ENCODE measurements around the gene GRID1.
A peak's percentile ranks its signal among the peaks of the same experiment; 100 is the strongest.

The GRID1 gene

DNA sequence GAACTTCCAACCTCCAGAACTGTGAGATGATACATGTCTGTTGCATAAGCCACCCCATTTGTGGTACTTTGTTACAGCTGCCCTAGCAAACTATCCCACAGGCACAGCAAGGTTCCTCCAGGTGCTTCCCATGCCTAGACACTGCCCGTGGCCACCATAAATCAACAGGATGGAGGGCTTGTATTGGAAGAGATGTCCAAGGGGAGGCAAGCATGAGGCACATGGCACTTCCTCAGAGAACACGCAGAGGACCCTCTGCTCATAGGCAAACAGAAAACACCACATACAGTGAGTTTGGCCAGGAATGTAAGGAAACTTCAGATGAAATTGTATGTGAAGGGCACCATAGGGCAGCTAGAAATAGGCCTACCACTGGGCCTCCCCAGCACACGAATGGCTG is 291.1 kb downstream of the GRID1 start:
- DNase-seq = no peak

DNA sequence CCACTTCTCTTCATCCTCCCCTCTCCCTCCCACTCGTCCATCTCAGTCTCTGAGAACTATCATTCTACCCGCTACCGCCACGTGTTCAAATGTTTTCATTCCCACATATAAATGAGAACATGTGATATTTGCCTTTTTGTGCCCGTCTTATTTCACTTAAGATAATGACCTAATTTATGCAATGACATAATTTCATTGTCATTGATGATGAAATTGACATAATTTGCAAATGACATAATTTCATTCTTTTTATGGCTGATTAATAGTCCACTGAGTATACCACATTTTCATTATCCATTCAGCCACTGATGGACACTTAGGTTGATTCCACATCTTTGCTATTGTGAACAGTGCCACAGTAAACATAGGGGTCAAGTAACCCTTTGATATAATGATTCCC is 292.3 kb downstream of the GRID1 start:
- no peak for DNase-seq

DNA sequence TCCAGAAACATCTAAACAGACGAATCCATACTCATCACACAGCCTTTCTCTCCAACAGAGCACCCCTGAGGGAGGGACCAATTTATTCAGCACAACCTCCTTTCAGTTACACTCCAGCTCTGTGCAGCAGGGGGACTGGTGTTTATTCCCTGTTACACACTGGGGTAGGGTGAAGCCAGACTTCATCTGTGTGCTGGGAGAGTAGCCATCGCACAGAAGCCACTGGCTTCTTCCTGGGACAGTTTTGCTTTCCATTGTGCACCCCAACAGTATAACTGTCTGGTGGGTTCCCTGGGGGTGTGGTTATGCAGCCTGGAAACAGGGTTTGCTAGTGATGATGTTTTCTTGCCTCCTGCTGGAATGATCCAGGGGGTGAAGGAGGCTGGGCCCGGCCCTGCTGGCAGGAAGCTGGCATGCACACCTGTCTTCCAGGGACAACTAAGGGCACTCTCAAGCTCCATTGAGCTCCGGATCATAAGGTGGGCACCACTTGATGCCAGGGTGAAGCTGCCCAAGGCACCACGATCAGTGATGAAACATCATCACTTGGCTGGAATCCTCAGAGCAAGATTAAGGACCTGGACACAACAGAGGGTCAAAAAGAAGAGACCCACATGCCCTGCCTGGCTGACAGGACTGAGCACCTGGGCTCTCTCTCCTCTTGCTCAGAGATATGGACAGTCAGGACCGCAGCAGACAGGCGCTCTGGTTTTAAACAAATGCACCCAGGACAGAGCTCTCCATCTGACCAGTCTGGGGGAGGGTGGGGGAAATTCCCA is 293.2 kb downstream of the GRID1 start:
- peak; percentile 9 for DNase-seq

DNA sequence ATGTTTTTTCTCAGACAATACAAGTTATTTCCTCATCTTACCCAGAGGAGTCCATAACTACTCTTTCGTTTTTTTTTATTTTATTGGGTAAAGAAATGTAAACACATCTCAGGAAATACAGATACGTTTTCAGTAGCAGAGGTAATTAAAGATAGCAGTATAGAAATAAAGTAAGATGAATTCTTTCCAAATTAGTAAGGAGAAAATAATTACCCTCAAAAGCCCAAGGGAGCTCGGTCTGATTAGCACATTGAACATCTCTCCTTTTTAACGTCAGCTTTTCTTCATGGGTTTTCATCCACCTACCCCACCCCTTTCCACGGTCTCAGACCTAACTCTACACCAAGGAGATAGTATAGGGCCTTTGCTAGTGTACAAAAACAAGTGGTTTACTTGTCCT is 294.2 kb downstream of the GRID1 start:
- no peak for DNase-seq

DNA sequence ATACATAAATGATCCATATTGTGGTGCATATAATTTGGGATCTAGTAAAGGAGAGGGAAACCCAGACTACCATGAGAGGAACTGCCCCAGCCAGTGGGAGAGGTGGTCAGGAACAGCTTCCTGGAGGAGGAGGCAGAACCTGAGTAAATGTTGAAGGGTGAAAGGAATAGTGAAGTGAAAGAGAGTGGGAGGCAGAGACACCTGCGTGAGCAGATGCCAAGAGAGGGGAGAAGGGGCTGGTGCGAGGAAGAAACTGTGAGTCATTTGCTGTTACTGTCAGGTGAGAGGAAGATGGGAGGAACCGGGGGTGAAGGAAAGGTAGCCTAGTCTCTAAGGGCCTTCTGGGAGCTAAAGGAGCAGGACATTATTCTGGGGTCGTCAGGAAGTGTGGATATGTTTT is 294.8 kb downstream of the GRID1 start:
- no peak for DNase-seq

DNA sequence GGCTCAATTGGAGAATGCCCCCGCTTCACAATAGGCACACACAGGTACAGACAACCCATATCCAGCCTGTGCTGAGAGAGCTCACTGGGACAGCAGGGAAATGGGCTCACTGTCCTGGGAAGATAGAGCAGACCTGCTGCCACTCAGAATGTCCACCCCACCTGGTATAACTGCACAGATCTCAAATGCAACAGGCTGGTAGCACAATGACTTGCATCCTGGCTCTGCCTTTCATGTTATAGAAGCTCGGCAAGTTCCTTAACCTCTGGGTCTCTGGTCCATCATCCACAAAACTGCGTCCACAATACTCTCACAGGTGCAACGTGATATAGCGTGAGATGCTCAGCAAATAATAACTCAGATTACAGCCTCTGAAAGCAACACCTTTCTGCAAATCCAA is 295.4 kb downstream of the GRID1 start:
- DNase-seq = no peak

DNA sequence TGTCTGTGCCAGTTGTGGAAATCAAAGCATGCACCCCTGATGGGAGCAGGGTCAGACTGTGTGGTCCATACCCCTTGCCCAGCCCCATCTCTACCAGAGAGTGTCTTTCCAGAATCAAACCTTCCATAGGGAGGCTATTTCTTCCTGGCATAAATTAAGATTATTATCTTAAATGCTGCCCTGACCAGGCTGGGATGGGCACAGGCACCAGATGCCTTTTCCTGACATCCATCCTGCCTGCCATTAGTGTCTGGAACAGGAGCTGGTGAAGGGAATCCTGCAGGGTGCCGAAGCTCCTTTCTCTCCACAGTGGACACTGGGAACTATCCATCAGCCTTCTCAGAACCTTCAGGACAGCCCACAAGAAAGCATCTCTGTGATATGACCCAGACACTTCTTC is 296.3 kb downstream of the GRID1 start:
- DNase-seq = no peak

DNA sequence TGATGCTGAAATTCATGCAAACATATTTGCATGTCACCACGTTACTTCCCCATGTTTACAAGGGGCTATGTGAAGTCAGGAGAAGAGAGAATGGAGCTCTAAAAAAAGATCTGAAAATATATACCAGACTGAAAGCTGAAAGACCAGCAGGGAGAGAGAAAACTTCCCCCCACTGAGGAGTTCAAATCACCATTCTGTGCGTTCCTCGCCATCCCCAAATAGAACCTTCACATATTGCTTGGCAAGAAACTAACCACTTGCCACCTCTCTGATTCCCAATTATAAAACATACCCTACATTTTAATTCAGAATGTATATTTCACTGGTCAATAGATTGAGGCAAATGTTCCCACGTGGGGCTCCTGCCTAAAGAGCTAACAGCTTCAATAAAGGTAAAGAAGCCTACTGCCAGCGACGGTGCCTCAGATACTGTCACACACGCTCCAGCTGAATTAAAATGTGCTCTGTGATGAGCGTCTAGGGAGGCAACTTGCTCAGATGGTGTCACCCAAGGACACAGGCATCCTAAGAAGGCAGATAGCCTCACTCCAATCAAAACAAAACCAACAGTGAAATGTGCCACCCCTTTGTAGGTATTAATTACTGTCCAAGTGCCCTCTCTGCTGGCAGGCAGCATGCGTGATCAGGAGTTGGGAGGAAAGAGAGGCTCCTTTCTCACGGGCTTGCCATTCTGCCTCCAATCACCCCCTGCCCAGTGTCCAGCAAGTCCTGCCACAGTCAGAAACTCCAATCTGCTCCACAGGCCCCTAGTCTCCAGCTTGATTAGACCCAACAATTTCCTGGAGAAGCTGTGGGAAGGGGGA is 298.2 kb downstream of the GRID1 start:
- peak; percentile 37 for DNase-seq

DNA sequence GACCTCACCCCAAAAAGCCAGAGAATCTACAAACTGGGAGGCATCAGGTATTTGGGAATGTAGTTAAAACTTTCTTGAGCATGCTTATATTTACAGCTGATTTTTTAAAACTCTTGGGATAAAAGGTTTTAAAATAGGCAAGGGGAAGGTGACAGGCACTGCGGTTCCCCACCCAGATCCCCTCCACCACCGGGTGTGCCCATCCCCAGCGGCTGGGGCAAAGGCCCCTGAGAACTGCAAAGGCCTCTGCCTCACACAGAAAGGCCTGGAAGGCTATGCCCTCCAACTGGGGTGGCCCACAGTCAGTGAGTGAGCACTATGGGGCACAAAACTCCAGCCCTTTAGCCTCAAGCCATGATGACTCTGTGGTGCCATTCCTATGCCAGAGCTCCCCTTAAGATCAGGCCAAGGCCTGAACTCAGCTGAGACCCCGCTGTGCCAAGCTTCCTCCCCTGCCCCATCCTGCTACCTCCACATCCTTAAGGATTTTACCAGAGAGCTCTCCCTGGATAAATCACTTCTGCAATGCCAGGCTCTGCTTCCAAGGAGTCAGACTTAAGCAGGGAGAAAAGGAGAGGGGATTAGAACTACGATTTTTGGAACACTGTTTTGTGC is 299.1 kb downstream of the GRID1 start:
- no peak for DNase-seq

DNA sequence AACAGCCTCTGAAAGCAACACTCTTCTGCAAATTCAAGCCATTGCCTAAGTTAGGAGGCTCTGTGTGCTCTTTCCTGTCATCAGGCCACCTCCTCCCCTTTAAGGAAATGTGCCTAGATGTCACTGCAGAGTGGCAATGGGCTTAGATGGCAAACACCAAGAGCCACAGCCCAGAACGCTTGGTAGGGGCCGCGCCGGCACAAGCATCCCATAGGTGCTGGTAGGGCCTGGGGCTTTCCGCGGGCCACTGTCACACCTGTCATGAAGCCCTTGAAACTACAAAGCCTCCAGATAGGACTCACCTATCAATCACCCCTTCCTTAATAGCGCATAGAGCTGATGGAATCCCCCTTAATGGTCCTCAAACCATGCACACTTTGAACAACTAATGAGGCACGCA is 299.9 kb downstream of the GRID1 start:
- DNase-seq = no peak

DNA sequence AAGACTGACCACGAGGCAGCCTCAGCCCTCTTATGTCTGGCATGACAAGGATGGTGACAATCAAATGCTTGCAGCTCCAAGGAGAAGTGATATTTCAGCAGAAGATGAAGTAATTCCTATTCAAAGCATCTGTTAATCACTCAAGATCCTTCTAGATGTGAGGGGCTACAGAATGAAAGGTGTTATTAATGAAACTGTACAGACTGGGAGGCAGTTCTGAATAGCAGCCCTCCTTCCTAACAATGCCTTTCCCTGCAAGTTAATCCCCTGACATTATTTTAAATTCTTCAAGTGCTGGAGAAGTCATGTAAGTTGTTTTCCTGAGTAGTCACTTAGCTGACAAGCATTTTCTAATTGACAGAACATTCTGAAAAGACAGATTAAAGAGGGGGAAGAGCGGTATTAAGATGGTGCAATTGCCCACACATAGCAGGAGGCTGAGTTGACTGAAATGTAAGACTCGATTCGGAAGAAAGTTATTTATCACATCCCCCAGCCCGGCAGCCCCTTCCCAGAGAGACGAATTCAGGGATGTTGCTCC is 300.8 kb downstream of the GRID1 start:
- no peak for DNase-seq

DNA sequence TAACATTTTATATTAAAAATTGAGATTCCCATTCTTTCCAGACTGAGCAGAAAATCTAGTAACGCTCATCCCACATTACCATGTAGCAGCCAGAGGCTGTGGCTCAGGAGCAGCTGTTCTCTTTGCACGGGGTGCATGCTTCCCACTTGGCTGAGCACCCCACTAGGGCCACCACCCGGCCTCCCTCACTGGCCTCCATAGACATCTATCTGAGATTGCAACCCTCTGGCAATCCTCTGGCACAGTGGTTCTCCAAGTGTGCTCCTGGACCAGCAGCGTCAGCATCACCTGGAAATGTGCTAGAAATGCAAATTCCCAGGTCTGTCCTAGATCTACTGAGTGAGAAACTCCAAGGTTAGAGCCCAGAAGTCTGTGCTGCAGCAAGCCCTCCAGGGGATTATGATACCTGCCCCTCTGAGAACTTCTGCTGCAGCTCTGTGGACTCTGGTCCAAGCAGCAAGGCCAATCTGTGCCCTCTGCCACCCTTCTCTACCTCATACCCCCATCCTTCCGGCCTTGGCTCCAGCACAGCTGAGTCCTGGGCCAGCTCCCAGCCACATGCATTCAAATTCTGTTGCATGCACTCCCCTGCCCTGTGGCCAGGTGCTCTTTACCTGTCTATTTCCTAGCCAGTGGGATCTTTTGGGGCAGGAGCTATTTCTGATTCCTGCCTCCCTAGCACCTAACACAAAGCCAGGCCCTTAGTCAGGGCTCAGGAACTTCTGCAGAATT is 301.5 kb downstream of the GRID1 start:
- DNase-seq = no peak

DNA sequence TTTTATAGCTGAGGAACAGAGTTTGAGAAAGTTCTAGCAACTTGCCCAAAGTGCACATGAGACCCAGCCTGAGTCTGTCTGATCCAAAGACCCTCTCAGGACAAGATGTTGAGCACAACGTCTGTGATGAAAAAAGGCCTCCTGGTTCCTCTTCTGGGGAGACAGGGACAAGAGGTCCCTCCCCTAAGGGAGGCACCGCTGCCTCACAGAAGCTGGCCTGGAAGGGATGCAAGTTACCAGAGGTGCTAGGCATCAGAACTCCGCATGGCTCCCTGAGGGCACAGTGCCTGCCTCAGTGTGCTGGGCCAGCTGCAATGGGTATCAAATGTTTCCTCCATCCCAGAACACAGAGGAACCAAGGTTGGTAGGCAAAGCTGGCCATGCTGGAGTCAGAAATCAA is 302.4 kb downstream of the GRID1 start:
- no peak for DNase-seq

DNA sequence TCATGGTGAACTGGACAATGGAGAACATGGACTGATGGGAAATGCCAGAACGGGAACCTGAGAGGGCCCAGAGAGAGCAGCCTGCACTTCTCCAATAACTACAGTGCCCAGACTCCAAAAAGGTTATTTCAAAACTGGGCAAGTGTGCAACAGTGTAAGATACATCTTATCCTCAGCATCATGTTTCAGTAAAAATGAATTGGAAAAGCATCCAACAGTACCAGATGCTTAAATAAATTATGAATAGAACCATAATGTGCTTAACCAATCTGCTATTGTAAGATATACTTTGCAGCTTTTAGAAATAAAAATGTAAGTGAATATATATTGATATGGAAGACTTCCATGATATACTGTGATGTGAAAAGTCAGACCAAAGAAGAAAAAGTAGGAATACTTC is 303.3 kb downstream of the GRID1 start:
- DNase-seq = no peak

DNA sequence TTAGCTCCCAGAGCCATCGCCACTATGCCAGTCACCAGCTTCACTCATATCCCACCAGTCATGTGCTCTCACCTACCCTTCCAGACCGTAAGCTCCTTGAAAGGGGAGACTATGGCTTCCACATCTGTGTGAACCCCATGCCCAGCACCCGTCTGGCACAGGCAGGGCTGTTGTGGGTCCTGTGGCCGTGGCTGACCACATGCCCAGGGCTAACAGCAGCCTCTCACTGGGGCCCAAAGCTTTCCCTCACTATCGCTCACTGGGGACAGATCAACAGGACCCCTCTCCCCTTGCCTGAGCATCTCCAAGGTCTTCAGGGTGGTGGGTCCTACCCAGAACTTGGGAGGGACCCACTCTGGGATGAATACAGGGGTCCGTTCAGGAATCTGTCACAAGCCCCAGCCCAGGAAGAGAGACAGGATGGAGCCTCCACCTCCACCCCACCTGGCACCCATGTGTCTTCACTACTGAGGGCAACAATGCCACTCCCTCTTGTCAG is 303.9 kb downstream of the GRID1 start:
- DNase-seq = no peak

DNA sequence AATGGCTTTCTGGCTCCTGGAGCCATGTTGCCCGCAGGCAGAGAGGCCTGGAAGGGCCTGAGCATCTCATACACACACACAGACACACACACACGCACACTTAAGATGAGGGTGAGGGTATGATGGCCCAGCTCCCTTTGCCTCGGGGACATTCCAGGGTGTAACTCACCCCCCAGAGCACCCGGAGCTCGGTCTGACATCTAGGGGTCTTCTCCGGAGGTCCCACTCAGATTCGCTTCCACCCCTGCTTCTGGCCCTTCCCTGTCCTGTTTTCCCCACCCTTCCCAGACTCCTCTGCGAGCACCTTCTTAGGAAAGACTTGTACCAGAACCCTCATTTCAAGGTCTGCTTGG is 304.4 kb downstream of the GRID1 start:
- no peak for DNase-seq

DNA sequence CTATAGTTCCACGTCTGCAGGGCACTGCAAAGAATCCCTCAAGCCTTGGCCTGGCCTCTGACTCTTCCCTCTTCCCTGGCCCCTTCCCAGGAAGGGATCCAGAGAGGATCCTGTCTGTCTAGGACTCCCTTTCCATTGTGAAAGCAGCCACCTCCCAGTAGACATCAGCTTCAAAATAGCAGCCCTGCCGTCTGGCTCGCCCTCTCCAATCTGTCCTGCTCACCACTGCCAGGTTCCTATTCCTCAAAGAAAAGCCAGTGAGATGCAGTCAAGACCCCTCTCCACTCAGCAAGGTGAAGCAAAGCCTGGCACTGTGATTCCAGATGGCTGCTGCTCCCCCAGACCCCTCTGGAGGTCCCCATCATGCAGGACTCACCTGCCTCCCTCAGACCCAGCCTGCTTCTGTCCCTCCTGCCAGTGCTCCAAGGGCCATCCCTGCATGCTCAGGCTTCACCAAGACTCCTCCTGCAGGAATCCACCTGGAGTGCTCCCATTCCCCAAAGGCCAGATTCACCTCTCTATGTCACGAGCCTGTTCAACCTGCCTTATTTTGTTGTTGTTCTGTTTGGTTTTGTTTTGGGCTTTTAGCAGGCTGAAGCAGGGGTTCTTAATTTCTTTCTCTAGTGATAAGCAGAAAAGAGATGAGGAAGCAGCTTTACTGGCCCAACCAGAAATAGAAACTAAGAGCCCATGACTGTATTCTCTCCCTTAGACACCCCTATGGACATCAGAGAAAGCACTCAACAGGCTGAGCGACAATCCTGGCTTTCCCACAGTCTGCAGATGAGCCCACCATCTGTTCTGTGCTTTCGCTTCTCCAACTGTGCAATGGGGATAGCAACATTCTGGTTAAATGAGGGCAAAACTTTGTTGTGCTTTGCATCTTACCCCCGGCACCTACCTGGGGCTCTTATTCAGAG is 305.1 kb downstream of the GRID1 start:
- no peak for DNase-seq

DNA sequence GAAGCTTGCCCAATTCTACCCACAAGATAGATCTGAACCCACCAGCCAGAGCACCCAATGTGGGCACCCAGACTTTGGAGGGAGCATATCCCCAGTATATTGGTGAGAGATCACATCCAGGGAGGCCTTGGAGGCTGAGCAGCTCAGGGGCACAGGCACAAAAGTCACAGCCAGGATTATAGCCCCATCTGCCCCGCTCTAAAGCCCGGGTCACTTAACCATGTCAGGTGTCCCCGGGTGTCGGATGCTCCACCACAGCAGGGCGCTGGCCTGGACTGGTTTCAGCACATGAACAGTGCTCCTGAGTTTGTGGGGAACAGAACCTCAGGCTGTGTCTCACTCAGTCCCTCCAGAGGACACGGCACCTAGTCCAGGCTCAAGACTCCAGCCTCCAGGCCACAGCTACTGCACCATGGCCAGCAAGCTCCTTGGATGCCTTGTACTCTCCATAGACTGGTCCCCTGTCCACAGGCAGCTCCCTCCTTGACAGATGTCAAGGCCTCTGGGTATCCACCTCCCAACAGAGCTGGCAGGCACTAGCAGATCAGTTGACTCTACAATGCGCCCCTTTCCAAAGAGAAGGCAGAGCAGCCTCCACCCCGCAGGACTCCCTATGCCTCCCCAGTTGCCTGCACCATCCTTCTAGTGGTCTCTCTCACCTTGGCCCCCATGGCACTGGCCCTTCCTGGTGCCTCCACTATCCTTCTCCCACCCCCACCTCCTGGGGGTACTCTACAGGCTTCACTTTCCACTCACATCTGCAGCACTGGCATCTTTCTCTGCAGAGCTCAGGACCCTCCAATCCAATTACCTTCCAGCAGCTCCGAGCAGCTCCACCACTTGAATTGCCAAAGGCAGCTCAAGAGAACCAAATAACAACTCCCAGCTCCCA is 306.0 kb downstream of the GRID1 start:
- DNase-seq = no peak

DNA sequence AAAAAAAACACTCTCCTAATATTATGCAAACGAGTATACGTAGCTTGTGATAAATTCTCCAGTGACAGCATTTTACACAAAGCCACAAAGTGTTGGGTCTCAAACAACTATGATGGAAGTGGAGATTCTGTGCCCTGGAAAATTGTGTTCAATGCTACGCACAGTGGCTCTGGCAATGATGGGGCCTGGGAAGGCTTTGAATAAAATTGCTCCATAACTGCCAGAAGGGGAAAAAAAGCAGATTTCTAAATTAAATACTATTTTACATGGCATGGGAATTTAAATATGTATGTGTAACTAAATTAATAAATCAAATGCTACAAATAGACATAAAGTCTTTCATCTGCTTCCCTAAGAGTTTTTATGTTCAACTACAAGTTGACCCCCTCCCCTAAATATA is 306.7 kb downstream of the GRID1 start:
- no peak for DNase-seq

DNA sequence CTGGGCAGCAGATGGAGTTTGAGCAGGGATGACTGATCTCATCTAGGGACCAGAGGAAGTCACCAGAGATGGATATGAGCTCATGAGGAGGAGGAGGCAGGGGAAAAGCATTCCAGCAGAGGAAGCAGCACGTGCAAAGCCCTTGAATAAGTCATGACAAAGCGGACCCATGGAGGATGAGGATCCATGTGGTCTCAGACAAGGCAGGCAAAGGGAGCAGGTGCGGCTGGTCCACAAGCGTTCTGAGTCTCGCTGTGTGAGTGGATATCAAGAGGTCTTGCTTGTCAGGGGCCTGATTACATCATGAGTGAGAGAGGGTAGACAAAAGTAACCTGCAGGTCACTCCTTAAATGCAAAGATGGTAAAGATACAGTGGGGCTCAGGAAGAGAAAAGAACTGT is 307.6 kb downstream of the GRID1 start:
- no peak for DNase-seq

DNA sequence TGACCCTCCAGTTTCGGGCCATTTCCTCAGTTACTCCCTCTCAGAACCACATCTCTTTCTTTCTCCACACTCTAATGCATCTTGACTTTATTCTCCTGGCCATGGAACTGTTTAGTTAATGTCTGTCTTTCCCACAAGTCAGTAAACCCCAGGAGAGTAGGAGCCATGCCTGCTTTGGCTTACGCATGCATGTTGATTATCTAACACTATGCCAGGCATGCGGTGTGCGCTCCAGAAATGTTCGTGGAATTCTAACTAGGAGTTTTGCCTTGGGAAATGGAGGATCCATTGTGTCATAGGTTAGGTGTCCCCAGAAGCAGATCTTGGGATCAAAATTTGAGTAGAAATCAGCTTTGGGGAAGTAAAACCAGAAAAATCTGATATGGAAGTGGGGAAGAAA is 308.9 kb downstream of the GRID1 start:
- DNase-seq = no peak
